DOHH2 (cell line): ENCODE measurements around the gene TTF2.

ENCODE experiments used
- H3F3A ChIP-seq: fragments of 200-600 bp; sonication (generic), shearing (Covaris generic); 2 replicates; pipeline ENCODE4 v1.6.0; 2016; ENCODE audit warnings: antibody characterized with exemption, mild to moderate bottlenecking; ENCODE audit not compliant: control insufficient read depth, insufficient read depth
- H3K27ac ChIP-seq: fragments of 200-600 bp; sonication (generic); 2 replicates; pipeline ENCODE4 v1.5.1; 2014; ENCODE audit warnings: low read depth, mild to moderate bottlenecking, low read length, moderate library complexity
- H3K27me3 ChIP-seq: fragments of 200-600 bp; sonication (generic); 2 replicates; pipeline ENCODE4 v1.6.1; 2014; ENCODE audit warnings: mild to moderate bottlenecking, low read length, mixed read lengths; ENCODE audit not compliant: control insufficient read depth
- H3K36me3 ChIP-seq: fragments of 200-600 bp; sonication (generic); 2 replicates; pipeline ENCODE4 v1.6.1; 2014; ENCODE audit warnings: mild to moderate bottlenecking, low read length, moderate library complexity, mixed read lengths; ENCODE audit not compliant: control insufficient read depth
- H3K4me1 ChIP-seq: fragments of 200-600 bp; sonication (generic); 2 replicates; pipeline ENCODE4 v1.6.1; 2014; ENCODE audit warnings: mild to moderate bottlenecking, low read length, mixed read lengths; ENCODE audit not compliant: control insufficient read depth
- H3K4me2 ChIP-seq: fragments of 200-600 bp; sonication (generic); 2 replicates; pipeline ENCODE4 v1.6.0; 2014; ENCODE audit warnings: mild to moderate bottlenecking, low read length, moderate library complexity
- H3K4me3 ChIP-seq: fragments of 200-600 bp; sonication (generic); 2 replicates; pipeline ENCODE4 v1.5.1; 2014; ENCODE audit warnings: mild to moderate bottlenecking, low read length, mixed read lengths
- H3K79me2 ChIP-seq: fragments of 200-600 bp; sonication (generic); 2 replicates; pipeline ENCODE4 v1.6.1; 2014; ENCODE audit warnings: mild to moderate bottlenecking, low read length, mixed read lengths; ENCODE audit not compliant: control insufficient read depth
- H3K9me2 ChIP-seq: fragments of 200-600 bp; sonication (generic); replicated peaks from 2 replicates; pipeline ENCODE4 v1.6.1; 2014; ENCODE audit warnings: mild to moderate bottlenecking, low read length, mixed read lengths; ENCODE audit not compliant: control insufficient read depth
- H3K9me3 ChIP-seq: fragments of 200-600 bp; sonication (generic); 2 replicates; pipeline ENCODE4 v1.6.1; 2014; ENCODE audit warnings: antibody characterized with exemption, low read length, mixed read lengths; ENCODE audit not compliant: control insufficient read depth, insufficient read depth
- H4K20me1 ChIP-seq: fragments of 200-600 bp; sonication (generic); 2 replicates; pipeline ENCODE4 v1.6.0; 2014; ENCODE audit warnings: low read depth, mild to moderate bottlenecking, antibody characterized with exemption, low read length, moderate library complexity; ENCODE audit not compliant: control insufficient read depth, insufficient read depth
- EZH2phosphoT487 ChIP-seq: fragments of 200-600 bp; sonication (generic); IDR thresholded peaks from 2 replicates; pipeline ENCODE4 v1.6.1; 2017; ENCODE audit warnings: borderline replicate concordance, mild to moderate bottlenecking, antibody characterized with exemption, low read length, moderate library complexity, mixed read lengths
- TF ChIP-seq, protein P1 (sequence below): fragments of 200-600 bp; sonication (generic); IDR thresholded peaks from one replicate; pipeline ENCODE4 v1.5.1; 2014; ENCODE audit warnings: antibody characterized with exemption, mild to moderate bottlenecking, low read depth, low read length; ENCODE audit not compliant: poor library complexity, severe bottlenecking

The TTF2 gene

DNA sequence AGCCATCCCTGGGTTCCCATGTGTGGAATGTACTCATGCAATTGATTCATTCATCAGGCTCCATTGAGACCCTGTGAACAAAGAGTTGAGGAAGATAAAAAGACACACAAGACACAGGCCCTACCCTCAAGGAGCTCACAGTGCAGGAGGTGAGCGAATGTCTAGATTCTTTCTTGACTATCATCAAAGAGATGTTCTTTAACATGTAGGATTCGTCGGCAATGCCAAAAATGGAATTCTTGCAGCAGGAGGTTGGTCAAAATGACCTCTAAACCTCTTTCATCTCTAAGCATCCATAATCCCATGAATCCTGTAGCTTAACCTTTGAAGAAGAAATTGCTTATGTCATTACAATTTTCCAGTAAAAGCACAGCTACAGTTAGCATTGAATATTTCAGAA is 27.9 kb upstream of the TTF2 start:
- H3K9me2 ChIP-seq = no peaks in the 10 kb centered on the region
- H3K36me3 ChIP-seq = no peaks in the 10 kb centered on the region
- no peaks in the 10 kb centered on the region for H3K9me3 ChIP-seq
- TF ChIP-seq, protein P1, sequence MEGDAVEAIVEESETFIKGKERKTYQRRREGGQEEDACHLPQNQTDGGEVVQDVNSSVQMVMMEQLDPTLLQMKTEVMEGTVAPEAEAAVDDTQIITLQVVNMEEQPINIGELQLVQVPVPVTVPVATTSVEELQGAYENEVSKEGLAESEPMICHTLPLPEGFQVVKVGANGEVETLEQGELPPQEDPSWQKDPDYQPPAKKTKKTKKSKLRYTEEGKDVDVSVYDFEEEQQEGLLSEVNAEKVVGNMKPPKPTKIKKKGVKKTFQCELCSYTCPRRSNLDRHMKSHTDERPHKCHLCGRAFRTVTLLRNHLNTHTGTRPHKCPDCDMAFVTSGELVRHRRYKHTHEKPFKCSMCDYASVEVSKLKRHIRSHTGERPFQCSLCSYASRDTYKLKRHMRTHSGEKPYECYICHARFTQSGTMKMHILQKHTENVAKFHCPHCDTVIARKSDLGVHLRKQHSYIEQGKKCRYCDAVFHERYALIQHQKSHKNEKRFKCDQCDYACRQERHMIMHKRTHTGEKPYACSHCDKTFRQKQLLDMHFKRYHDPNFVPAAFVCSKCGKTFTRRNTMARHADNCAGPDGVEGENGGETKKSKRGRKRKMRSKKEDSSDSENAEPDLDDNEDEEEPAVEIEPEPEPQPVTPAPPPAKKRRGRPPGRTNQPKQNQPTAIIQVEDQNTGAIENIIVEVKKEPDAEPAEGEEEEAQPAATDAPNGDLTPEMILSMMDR = no peak
- TF ChIP-seq EZH2phosphoT487 = no peak
- H3K4me2 ChIP-seq = no peak overlapping the region
- no peak overlapping the region for H3K27ac ChIP-seq
- H3K79me2 ChIP-seq = no peaks in the 10 kb centered on the region
- H4K20me1 ChIP-seq = no peaks in the 10 kb centered on the region
- no peak overlapping the region for H3K4me3 ChIP-seq
- H3K27me3 ChIP-seq = no peaks in the 10 kb centered on the region; the same call in 1 of the 2 replicates
- H3F3A ChIP-seq = no peaks in the 10 kb centered on the region
- no peaks in the 10 kb centered on the region for H3K4me1 ChIP-seq

DNA sequence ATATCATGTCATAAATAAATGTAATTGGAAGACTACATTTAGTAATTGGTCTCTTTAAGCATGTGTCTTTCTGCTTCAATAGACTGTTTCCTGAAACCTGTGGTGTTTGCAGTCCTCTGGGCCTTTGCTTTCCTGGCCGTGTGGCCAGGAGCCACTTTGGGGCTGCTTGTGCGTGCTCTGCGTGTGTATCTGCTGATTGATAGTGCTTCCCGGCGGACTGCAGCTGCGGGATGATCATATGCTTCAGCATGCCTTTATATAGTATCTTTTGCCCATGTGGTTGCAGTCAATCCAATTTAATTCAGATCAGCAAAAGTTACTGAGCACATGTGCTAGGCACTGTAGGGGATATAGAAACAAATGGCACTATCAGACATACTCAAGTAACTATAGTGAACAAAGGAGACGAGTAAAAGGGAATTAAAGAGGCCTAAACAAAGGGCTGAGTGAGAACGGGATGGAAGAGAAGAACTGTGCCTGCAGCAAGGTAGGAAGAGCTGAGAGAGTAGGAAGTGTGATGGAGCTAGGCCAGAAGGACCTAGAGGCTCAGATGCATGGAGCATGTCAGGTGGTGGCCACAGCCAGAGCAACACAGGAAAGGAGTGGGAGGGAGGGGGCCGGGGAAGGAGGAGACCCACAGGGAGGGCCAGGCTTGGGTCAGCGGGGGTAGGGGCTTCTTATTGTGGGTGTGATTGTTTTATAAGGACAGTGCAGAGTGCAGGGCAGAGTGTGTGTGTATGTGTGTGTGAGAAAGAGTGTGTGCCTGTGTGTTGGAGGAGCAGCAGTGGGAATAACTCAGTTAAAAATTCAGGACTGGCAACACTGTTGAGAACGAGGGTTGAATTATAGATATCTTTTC is 27.2 kb upstream of the TTF2 start:
- H4K20me1 ChIP-seq = no peaks in the 10 kb centered on the region
- no peaks in the 10 kb centered on the region for H3K9me3 ChIP-seq
- no peaks in the 10 kb centered on the region for H3F3A ChIP-seq
- H3K9me2 ChIP-seq = no peaks in the 10 kb centered on the region
- H3K79me2 ChIP-seq = no peaks in the 10 kb centered on the region
- no peak overlapping the region for H3K4me2 ChIP-seq
- H3K36me3 ChIP-seq = no peaks in the 10 kb centered on the region
- H3K4me1 ChIP-seq = no peaks in the 10 kb centered on the region
- H3K27ac ChIP-seq = no peak overlapping the region
- TF ChIP-seq, protein P1 = no peak
- TF ChIP-seq EZH2phosphoT487 = no peak
- no peak overlapping the region for H3K4me3 ChIP-seq
- H3K27me3 ChIP-seq = no peaks in the 10 kb centered on the region; the same call in 1 of the 2 replicates

DNA sequence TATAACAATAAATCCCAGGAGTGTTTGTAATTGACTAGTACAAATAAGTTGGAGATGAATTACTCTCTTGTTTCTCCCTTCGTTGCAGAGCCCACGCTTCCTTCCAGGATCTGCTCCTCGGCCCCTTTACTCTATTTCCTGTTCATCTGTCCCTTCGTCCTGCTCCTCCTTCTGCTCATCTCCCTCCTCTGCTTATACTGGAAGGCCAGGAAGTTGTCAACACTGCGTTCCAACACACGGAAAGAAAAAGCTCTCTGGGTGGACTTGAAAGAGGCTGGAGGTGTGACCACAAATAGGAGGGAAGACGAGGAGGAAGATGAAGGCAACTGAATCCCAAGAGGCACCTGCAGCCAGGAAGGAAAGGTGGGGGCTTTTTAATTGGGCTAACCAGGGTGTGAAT is 26.4 kb upstream of the TTF2 start:
- H3K9me3 ChIP-seq = no peaks in the 10 kb centered on the region
- H3K4me3 ChIP-seq = no peak overlapping the region
- no peaks in the 10 kb centered on the region for H3K27me3 ChIP-seq
- no peaks in the 10 kb centered on the region for H3F3A ChIP-seq
- TF ChIP-seq, protein P1 = no peak
- TF ChIP-seq EZH2phosphoT487 = no peak
- no peak overlapping the region for H3K4me2 ChIP-seq
- H3K9me2 ChIP-seq = no peaks in the 10 kb centered on the region
- no peaks in the 10 kb centered on the region for H3K79me2 ChIP-seq
- H4K20me1 ChIP-seq = no peaks in the 10 kb centered on the region
- H3K4me1 ChIP-seq = no peaks in the 10 kb centered on the region
- no peak overlapping the region for H3K27ac ChIP-seq
- H3K36me3 ChIP-seq = no peaks in the 10 kb centered on the region
